ENCODE data around the gene PSENEN.

GRCh38 chr19:35722897-35723296 is 22.6 kb upstream of the PSENEN start:
- TF ChIP-seq CTCF (IDR thresholded peaks at IDR 0.05) (no peak), POLR2A (IDR thresholded peaks at IDR 0.05) (no peak)

Data from right lobe of liver (tissue), 4 donors.